ENCODE data around the gene REN.

The REN gene

GRCh38 chr1:204105131-204105515 is 61.0 kb downstream of the REN start:
- no peak for DNase-seq
